GM06990 (cell line): ENCODE data around the gene COLEC12.

Source experiments
- DNase-seq: peaks from one replicate; pipeline ENCODE4 v3.0.0-alpha.2; 2011; ENCODE audit not compliant: insufficient read length; ENCODE audit errors: extremely low read depth
- H3K27me3 ChIP-seq: replicated peaks from 2 replicates; pipeline ENCODE4 v1.6.0; 2011; ENCODE audit warnings: low read length; ENCODE audit not compliant: control insufficient read depth, insufficient read depth
- H3K36me3 ChIP-seq: 2 replicates; pipeline ENCODE4 v1.5.1; 2011; ENCODE audit warnings: low read length; ENCODE audit not compliant: control insufficient read depth, insufficient read depth
- H3K4me3 ChIP-seq: replicated peaks from 2 replicates; pipeline ENCODE4 v1.5.1; 2011; ENCODE audit warnings: low read depth, mild to moderate bottlenecking, control low read depth, low read length
- CTCF ChIP-seq: IDR thresholded peaks from 2 replicates; pipeline ENCODE4 v1.5.1; 2011; ENCODE audit warnings: low read length, control low read depth, mild to moderate bottlenecking, inconsistent platforms; ENCODE audit not compliant: insufficient read depth, poor library complexity, severe bottlenecking

Gene COLEC12

GRCh38 chr18:433298-433697 lies 67.2 kb downstream of the COLEC12 start:
- H3K4me3 ChIP-seq: no peak overlapping the region
- H3K27me3 ChIP-seq: no peaks in the 10 kb centered on the region
- no peak for DNase-seq
- H3K36me3 ChIP-seq: no peaks in the 10 kb centered on the region
- TF ChIP-seq CTCF: no peak

GRCh38 chr18:432791-433190 lies 67.7 kb downstream of the COLEC12 start:
- no peak for TF ChIP-seq CTCF
- Histone ChIP-seq H3K4me3 (no peak overlapping the region), H3K36me3 (no peaks in the 10 kb centered on the region), H3K27me3 (no peaks in the 10 kb centered on the region)
- no peak for DNase-seq

- no peak for DNase-seq
- TF ChIP-seq CTCF: no peak
These were observed 71.5 kb downstream of the COLEC12 start for GRCh38 chr18:429030-429429.

GRCh38 chr18:427005-427404 lies 73.5 kb downstream of the COLEC12 start:
- H3K4me3 ChIP-seq: no peak overlapping the region
- H3K36me3 ChIP-seq: no peaks in the 10 kb centered on the region
- H3K27me3 ChIP-seq: no peaks in the 10 kb centered on the region
- no peak for TF ChIP-seq CTCF
- DNase-seq: no peak

More at GRCh38 chr18:429030-429429, 71.5 kb downstream of the COLEC12 start:
- no peaks in the 10 kb centered on the region for H3K36me3 ChIP-seq
- H3K27me3 ChIP-seq: no peaks in the 10 kb centered on the region
- H3K4me3 ChIP-seq: no peak overlapping the region

- no peaks in the 10 kb centered on the region for H3K27me3 ChIP-seq
- no peak for DNase-seq
- TF ChIP-seq CTCF: no peak
- H3K36me3 ChIP-seq: no peaks in the 10 kb centered on the region
- H3K4me3 ChIP-seq: no peak overlapping the region
These were observed 75.3 kb downstream of the COLEC12 start for GRCh38 chr18:425106-425745.

- TF ChIP-seq CTCF: no peak
- Histone ChIP-seq H3K36me3 (no peaks in the 10 kb centered on the region), H3K4me3 (no peak overlapping the region), H3K27me3 (no peaks in the 10 kb centered on the region)
- no peak for DNase-seq
These were observed 75.8 kb downstream of the COLEC12 start for GRCh38 chr18:424668-425067.
